ENCODE measurements around the gene GMPPA.

Gene GMPPA

DNA sequence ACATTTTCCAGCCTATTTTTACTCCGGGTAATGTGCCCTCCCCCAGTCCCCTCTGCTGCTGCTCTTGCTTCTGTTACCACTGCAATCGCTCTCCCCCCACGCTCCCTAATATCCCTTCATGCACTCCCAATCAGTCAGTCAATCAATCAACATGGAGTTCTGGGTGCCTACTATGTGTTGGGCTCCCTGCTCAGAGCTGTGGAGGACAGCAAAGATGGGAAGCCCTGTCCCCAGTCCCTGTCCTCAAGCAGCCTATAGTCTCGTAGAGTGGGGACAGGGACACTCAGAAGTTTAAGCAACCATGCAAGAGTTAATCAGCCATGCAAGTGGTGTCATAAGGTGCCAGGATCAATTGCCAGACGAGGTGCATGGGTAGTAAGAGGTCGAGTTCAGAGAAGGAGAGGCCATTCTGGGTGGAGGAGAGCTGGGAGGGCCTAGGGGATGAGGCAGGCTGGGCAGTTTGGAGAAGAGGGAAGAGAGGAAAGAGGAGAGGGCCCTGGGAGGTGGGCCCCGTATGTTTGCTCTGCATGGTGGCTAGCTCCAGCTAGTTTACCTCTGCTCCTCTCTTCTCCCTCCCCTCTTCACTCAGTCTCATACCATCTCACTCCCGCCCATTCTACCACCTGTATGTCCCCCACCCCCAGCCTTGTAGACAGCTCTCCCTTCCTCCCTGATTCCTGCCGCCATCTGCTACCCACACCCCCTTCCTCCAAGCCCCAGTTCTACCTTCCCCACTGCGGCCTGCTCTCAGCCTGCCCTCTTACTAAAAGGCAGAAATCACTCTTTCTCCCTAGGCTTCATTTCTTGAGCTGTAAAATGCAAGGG is 19.5 kb downstream of the GMPPA start:
- in situ Hi-C loops (cut with HindIII; ENCODE audit: low sequenced_read_pairs), result no loop called here

DNA sequence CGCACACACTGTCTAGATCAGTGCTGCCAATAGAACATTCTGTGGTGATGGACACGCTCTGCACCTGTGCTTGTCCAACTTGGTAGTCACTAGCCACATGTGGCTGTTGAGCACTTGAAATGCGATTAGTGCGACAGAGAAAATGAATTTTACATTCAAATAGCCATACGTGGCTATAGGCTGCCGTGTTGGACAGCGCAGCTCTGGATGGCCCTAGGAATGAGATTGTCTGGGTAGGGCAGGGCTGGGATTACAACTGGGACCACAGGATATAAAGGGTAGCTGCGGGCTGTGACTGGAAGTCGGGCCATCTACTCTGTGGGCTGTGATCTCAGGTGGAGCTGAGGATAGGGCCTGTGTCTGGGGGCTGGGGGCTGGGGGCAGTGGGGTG is 20.8 kb downstream of the GMPPA start:
- in situ Hi-C loops (cut with HindIII; ENCODE audit: low sequenced_read_pairs), result no loop called here

DNA sequence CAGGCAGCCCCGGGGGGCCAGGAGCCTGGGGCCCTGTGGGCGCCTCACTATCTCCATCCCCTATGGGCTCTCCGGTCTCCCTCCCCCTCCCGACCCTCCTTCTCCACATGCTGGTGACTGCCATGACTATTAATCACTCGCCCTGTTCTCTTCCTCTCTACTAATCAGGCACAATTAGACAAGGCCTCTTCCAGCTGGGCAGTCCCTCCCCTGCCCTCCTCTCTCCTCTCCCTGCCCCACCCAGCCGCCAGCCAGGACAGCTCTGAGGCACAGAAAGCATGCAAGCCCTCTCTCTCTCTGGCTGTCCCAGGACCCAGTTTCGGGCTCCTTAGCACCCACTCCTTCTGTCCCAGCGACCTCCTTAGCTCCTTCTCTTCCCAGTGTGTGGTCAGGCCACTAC is 21.4 kb downstream of the GMPPA start:
- in situ Hi-C loops (cut with HindIII; ENCODE audit: low sequenced_read_pairs), result no loop called here

DNA sequence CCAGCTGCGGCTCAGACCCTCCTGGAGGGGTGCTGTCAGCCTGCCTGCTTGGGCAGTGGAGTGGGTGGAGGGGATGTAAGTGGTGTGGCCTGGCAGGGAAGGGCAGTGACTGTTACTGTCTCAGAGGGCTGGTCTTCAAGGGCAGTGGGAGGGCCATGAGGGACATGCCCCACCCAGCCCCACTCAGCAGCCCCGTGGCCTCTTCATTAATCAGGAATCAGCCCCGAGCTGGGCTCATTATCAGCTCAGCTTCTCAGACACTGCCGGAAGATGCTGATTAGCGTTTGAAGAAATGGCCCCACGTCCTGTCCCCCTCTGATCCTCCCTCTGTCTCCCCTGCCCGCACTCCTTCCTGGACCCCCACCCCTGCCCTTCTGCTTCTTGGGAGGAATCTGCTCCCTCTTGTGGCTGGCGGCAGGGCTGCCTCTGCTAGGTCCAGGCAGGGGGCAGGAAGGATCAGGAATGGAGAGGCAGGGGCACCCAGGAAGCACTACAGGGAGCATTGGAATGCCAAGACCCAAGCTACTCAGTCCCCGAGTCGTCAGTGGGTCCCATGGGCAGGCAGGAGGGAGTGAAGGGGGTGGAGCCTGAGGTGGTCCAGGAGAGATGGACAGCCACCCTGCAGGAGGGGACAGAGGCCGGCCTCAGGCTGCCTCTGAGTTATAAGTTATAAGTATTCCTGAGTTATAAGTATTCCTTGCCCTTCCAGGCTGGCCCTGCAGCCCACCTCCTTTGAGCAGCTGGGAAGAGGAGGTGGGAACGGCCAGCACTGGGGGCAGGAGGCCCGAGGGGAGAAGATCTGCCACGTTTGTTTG is 22.6 kb downstream of the GMPPA start:
- in situ Hi-C loops (cut with HindIII; ENCODE audit: low sequenced_read_pairs), result no loop called here

DNA sequence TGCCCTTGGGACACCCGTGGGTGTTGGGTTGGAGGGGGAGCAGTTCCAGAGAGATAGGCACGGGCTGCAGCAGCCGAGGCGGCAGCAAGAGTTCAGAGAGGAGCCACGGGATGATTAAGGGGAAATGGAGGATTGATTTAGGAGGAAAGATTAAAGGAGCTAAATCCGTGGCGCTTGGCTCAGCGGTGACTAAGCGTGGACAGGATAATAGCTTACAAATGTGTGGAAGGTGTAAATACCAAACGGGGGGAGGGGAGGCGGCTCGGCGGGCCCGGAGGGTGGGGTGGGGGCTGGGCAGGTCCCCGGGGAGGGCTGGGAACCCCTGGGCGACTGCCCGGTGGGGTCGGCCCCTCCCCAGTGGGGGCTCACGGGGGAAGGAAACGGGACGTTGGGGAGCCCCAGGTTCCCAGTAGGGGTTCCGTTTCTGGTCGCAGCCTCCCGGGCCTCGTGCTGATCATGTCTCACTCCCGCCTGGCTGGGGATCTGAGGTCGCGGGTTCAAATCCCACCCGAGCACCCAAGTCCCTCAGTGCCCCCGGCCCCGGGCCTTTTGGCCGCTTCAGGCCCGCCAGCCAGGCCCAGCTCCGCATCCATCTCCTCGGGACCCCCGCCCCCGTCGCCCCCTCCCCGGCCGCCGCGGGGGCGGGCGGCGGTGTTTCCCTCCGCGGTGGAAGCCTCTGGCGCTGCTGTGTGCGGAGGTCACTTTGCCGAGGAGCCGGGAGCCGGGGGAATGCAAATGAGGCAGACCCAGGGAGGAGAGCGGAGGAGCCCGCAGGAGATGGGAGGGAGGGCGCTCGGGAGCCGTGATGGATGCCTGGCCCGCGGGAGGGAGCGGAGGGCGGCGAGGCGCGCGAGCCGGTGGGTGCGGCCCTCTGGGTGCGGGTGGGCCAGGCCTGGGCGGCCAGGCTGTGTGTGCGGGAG is 23.7 kb downstream of the GMPPA start:
- in situ Hi-C loops (cut with HindIII; ENCODE audit: low sequenced_read_pairs), result no loop called here

DNA sequence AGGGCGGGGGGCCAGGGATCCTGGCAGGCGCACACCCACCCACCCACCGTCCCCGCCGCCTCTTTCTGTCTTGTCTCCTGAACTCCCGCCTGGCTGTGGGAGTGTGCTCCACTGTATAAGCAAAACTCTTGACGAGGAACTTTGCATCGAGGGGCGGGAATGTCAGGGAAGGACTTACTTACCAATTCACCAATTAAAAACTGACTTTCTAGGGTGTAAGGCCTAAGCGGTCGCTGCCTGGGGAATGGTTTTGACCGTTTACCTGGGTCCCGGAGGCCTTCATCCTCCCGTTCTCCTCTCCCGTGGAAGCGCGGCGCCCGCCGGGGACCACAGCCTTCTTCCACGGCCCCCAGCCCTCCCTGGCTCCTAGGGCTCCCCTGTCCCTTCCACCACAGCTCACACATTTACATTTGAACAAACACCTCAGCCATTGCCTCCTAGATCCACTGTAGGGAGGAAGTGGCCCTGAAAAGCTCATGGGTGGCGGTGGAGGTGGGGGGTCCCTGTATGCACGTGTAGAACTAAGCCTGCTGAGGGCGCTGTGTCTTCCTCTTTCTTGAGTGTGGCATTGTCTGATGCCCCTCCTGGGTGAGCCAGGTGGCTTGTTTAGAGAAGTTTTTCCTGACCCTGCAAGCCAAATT is 24.5 kb downstream of the GMPPA start:
- in situ Hi-C loops (cut with HindIII; ENCODE audit: low sequenced_read_pairs), result no loop called here

DNA sequence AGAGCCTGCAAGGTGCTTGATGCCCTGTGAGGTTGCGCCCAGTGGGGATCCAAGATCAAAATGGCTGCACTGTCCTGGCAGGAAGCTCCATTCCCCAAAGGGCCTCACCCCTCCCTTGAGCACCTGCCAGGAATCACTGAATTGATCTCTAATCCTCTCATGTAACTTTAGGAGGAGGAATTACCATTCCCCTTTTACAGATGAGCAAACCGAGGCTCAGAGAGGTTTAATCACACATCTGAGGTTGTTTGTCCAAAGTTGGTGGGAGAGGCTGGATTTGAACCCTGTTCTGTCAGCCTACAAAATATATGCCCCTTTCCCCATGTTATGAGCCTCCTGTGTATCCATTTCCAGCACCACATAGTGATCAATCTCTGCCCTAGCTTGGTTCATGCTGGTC is 26.1 kb downstream of the GMPPA start:
- in situ Hi-C loops (cut with HindIII; ENCODE audit: low sequenced_read_pairs), result no loop called here

DNA sequence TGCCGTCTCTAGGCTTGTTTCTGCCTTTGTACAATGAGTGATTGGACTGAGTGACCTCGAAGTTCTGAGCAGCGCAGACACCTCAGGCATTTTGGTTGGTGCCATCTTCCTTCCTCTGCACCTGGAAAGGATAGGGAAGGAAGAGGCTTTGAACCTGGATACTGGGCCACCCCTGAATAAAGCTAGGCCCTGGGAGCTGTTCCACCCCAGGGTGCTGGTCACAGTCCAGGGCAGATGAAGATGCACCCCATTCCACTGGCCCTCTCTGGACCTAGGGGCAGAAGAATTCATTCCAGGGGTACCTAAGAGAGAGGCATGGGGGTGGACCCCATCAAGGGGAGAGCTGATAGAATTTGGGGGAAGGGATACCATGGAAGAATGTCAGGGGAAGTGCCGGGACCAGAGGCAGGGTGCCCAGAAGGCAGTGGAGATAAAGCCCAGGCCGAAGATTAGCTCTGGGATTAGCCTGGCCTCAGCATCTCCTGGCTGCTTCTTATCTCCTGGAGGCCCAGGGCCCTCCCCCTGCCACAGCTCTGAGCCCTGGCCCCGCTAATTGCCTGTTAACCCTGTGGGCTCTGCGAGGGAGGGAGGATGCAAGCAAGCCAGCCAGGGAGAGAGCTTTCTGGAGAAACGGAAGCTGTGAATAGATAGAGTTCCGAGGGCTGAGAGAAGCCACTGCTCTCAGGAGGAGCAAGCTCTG is 27.0 kb downstream of the GMPPA start:
- in situ Hi-C loops (cut with HindIII; ENCODE audit: low sequenced_read_pairs), result no loop called here

DNA sequence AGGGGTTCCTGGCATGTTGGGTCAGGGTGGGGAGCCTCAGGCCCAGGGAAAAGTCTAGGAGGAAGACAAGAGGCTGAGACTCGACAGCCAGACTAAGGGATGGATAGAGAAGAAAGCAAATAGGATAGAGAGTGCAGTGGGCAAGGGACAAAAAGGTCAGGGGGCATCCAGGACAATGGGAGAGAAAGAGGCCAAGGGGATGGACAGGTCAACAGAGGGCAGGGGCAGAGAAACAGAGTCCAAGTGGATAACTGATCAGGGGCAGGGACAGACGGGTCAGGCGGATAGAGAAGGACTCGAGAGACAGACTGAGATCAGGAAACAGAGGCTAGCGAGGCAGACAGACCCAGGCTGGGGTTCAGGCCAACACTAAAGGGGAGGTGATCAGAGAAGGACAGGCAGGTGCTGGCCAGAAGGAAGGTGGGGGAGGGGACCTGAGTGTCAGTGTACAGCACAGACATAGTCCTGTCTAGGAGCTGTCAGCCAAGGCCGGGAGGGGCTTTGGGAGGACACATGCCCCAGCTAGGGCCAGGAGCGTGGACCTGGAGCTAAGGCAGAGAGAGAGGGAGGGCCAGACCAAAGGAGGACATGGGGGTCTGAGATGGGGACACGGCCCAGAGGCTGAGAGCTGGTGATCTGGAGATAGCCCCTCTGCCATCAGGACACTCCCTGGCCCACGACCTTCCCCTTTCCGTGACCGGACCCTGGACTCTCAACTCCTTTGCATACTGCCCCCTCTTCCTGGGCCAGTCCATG is 27.8 kb downstream of the GMPPA start:
- in situ Hi-C loops (cut with HindIII; ENCODE audit: low sequenced_read_pairs), result no loop called here

DNA sequence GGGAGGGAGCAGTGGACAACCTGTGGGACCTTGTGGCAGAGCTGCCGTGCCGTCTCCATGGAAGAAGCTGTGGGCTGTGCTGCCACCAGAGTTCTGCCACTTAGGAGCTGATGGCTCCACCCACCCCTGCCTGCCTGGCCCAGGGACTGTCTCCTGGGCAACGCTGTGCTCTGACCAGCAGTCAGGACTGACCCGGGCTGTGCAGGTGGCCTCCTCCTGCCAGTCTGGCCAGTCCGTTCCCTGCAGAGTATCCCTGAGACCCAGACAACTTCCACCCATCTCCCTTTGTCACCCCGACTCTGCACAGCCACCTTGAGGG is 28.3 kb downstream of the GMPPA start:
- in situ Hi-C loops (cut with HindIII; ENCODE audit: low sequenced_read_pairs), result no loop called here

DNA sequence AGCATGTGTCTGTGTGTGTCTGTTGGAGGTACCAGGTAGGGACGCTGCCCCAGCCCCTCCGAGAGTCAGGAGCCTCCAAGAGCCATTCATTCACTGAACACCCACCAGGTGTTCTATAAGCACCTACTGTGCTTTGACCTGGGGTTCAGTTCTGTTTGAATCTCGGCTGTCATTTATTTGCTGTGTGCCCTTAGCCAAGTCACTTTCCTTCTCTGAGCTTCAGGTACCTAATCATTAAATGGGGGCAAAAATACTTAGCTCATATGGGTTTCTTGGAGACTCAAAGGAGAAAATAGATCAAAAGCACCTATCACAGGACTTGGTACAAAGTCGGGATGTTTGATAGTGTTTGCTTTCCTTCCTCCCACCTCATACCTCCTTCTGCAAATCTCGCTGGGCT is 28.8 kb downstream of the GMPPA start:
- in situ Hi-C loops (cut with HindIII; ENCODE audit: low sequenced_read_pairs), result no loop called here

DNA sequence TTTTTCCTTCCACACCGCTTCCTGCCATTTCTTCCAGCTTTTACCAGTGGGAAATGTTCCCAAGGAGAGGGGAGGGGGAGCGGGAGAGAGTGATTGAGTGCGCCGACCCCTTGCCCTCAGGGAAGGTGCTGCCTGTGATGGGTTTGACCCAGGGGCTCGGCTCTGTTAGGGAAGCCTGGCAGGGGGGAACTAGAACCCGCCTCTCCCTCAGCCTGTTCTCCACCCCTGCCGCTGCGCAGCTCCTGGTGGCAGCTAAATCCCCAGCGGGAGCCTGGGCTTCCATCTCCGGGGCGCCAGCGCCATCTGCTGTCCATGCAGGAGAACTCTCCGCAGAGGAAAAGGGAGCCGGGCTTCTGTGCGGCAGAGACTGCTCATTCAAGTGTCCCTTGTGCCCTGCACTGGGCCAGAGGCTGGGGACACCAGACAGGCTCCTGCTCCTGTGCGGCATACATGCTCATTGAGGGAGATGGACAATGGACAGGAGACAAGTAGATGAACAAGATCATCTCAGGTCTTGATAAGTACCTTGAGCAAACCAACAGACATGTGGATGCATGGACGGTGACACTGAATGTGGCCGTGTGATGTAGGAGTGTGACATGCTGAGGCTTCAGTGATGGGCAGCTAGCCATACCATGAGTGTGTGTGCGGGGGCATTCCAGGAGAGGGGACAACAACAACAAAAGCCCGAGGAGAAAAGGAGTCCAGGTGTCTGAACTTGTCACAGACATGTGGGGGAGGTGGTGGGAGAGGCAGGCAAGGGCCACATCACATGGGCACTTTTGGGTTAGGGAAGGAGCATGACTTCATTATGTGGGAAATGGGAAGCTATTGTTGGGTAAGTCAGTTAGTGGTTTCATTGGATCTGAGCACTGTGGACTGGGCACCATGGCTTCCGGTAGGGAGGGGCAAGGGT is 31.6 kb downstream of the GMPPA start:
- in situ Hi-C loops (cut with HindIII; ENCODE audit: low sequenced_read_pairs), result no loop called here

DNA sequence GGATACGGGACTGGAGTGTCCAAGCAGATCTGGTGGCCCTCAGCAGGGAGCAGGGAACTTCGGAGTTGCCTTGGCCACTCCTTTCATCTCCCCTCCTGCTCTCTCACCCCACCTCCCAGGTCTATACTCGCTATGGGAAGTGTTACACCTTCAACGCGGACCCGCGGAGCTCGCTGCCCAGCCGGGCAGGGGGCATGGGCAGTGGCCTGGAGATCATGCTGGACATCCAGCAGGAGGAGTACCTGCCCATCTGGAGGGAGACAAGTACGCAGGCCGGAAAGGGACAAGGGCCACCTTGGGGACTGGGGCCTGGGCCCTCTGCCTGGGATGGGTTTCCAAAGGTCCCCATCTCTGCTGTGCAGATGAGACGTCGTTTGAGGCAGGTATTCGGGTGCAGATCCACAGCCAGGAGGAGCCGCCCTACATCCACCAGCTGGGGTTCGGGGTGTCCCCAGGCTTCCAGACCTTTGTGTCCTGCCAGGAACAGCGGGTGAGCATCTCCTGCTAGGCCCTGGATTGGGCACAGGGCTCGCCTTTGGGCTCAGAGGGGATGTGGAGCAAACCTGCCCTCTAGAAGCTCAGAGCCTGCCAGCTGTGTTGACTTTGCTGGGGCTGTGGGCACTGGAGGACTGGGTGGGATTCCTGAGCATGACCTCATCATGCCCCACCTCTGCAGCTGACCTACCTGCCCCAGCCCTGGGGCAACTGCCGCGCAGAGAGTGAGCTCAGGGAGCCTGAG is 33.1 kb downstream of the GMPPA start:
- in situ Hi-C loops (cut with HindIII; ENCODE audit: low sequenced_read_pairs), result no loop called here

DNA sequence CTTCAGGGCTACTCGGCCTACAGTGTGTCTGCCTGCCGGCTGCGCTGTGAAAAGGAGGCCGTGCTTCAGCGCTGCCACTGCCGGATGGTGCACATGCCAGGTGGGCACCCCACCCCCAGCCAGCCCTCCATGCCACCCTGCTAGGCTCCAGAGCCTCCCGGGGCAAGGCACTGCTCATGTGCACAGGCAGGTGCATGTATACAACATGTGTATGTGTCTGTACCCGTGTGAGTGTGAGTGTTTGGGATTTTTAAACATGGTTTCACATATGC is 33.6 kb downstream of the GMPPA start:
- in situ Hi-C loops (cut with HindIII; ENCODE audit: low sequenced_read_pairs), result no loop called here

DNA sequence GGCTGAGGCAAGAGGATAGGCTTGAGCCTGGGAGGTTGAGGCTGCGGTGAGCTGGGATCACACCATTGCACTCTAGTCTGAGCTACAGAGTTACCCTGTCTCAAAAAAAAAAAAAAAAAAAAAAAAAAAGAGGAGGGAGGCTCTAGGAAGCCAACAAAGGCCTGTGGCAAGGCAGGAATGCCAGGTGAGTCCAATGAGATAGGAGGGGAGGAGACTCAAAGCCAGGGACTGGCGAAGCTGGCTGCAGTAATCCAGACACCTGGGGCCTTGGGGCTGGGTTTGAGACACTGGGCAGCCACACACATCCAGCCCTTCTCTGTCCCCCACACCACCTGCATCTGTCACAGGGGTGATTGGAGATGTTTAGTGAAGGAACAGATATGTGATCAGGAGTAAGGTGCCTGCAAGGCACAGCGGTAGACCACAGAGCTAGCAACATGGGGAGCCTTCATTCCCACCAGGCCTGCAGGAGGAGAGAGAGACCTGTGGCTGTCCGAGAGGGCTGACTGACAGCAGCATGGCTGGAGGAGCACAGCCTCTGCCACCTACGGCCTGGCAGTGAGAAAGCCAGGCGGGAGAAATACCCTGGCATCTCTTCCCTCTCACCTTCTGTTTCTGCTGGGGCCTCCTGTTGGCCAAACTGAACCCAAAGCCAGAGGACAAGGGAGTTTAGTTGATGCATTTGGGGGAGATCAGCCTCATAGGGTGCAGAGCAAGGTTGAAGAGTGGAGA is 35.4 kb downstream of the GMPPA start:
- in situ Hi-C loops (cut with HindIII; ENCODE audit: low sequenced_read_pairs), result no loop called here

DNA sequence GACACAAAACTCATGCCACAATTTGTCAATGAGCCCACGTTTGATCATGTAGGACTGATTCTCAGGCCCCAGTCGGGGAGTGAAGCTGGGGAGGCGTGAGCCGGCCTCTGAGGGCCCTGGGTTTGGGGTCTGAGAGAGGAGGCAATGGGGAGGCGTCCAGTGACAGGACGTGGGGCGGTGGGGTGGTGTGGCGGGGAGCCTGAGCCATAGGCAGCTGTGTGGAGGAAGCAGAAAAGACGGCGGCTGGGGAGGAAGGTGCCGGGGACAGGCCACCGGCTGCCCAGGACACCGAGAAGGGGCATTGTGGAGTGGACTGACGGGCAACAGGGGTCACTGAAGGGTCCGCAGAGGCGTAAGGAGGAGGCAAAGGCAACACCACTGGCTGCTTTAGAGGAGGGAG is 37.7 kb downstream of the GMPPA start:
- in situ Hi-C loops (cut with HindIII; ENCODE audit: low sequenced_read_pairs), result no loop called here

DNA sequence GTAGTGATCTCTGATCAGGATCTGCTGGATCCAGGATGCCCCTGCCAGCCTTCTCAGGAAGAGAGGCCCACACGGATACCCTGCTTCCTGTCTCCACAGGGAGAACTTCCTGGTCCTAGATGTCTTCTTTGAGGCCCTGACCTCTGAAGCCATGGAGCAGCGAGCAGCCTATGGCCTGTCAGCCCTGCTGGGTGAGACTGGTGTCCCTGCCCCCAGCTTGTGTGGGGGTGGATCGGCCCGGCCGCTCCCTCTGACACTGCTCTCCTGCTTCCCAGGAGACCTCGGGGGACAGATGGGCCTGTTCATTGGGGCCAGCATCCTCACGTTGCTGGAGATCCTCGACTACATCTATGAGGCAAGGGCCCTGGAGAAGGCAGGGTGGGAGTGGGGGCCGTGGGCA is 38.3 kb downstream of the GMPPA start:
- in situ Hi-C loops (cut with HindIII; ENCODE audit: low sequenced_read_pairs), result no loop called here
